IMR-90 (cell line): ENCODE data around the gene ADAM33. TPM values are rescaled to one million over a fixed set of nuclear protein-coding genes. Genes with fewer than 3 reads are reported as not detected.

Experiments
- ATAC-seq: fragments of 200-7000 bp; cut with Tn5 transposase; 2 replicates; pipeline ENCODE4 v1.9.1; 2020; ENCODE audit warnings: low read depth, mild to moderate bottlenecking, moderate library complexity
- BruUV-seq: library from RNA; stranded (reverse); fragments of 400-500 nt; replicated peaks from 2 replicates; lab custom pipeline; 2021; lab: Mats Ljungman, UMichigan
- CTCF ChIA-PET: fragments of 300-600 bp; formaldehyde crosslinking; extraction: SDS; loops from one replicate; lab custom pipeline; 2021; ENCODE audit warnings: antibody characterized with exemption; lab: Yijun Ruan, JAX
- POLR2A ChIA-PET: fragments of 300-600 bp; sonication (Branson Sonifier 250); formaldehyde crosslinking; loops from one replicate; lab custom pipeline; 2022; ENCODE audit warnings: antibody characterized with exemption; ENCODE audit not compliant: unreplicated experiment; lab: Charles Lee
- DNase-seq: peaks from one replicate; pipeline ENCODE4 v3.0.0; 2013
- H2AFZ ChIP-seq: replicated peaks from 2 replicates; pipeline ENCODE3; 2013; ENCODE audit warnings: low read length, mild to moderate bottlenecking; ENCODE audit not compliant: poor library complexity
- H2AK5ac ChIP-seq: 2 replicates; pipeline ENCODE4 v1.6.1; 2013; ENCODE audit warnings: low read depth, low read length, inconsistent platforms
- H2AK9ac ChIP-seq: replicated peaks from 2 replicates; pipeline ENCODE3; 2013; ENCODE audit warnings: mild to moderate bottlenecking, low read depth, low read length, moderate library complexity; ENCODE audit not compliant: poor library complexity
- H2BK120ac ChIP-seq: 2 replicates; pipeline ENCODE4 v1.6.1; 2013; ENCODE audit warnings: low read depth, low read length, inconsistent platforms
- H2BK15ac ChIP-seq: 3 replicates; pipeline ENCODE4 v1.6.1; 2013; ENCODE audit warnings: low read depth, low read length, inconsistent platforms
- H2BK20ac ChIP-seq: 2 replicates; pipeline ENCODE4 v1.6.1; 2013; ENCODE audit warnings: low read depth, mild to moderate bottlenecking, inconsistent platforms, low read length, moderate library complexity
- H2BK5ac ChIP-seq: 2 replicates; pipeline ENCODE4 v1.6.1; 2013; ENCODE audit warnings: mild to moderate bottlenecking, low read depth, low read length, inconsistent platforms; ENCODE audit not compliant: poor library complexity, severe bottlenecking
- H3K14ac ChIP-seq: replicated peaks from 2 replicates; pipeline ENCODE4 v1.6.1; 2013; ENCODE audit warnings: low read depth, low read length, inconsistent platforms
- H3K18ac ChIP-seq: 2 replicates; pipeline ENCODE4 v1.6.1; 2013; ENCODE audit warnings: low read depth, low read length, control low read depth
- H3K23ac ChIP-seq: 2 replicates; pipeline ENCODE4 v1.6.1; 2013; ENCODE audit warnings: low read depth, low read length, inconsistent platforms
- H3K27ac ChIP-seq: 2 replicates; pipeline ENCODE4 v1.5.1; 2013; ENCODE audit warnings: mild to moderate bottlenecking, control low read depth, low read length; ENCODE audit not compliant: insufficient read depth
- H3K27me3 ChIP-seq: 2 replicates; pipeline ENCODE4 v1.6.1; 2013; ENCODE audit warnings: low read length; ENCODE audit not compliant: control insufficient read depth, insufficient read depth
- H3K36me3 ChIP-seq: 2 replicates; pipeline ENCODE4 v1.6.1; 2013; ENCODE audit warnings: low read length, mixed read lengths; ENCODE audit not compliant: control insufficient read depth, insufficient read depth
- H3K4ac ChIP-seq: 2 replicates; pipeline ENCODE4 v1.6.1; 2013; ENCODE audit warnings: low read depth, low read length, inconsistent platforms
- H3K4me1 ChIP-seq: 2 replicates; pipeline ENCODE4 v1.6.1; 2013; ENCODE audit warnings: low read length, mixed read lengths; ENCODE audit not compliant: control insufficient read depth, insufficient read depth
- H3K4me2 ChIP-seq: 2 replicates; pipeline ENCODE4 v1.6.1; 2013; ENCODE audit warnings: low read depth, mild to moderate bottlenecking, control low read depth, low read length, moderate library complexity
- H3K4me3 ChIP-seq: 2 replicates; pipeline ENCODE4 v1.5.1; 2013; ENCODE audit warnings: low read depth, mild to moderate bottlenecking, control low read depth, low read length, moderate library complexity; ENCODE audit not compliant: insufficient read depth
- H3K56ac ChIP-seq: 2 replicates; pipeline ENCODE4 v1.6.1; 2013; ENCODE audit warnings: low read length, inconsistent platforms; ENCODE audit not compliant: insufficient read depth; ENCODE audit errors: extremely low read depth
- H3K79me1 ChIP-seq, 2 experiments: 2 replicates each; pipeline ENCODE4 v1.6.1; 2013; ENCODE audit warnings: low read length in 2 of 2, inconsistent platforms in 1 of 2, low read depth in 1 of 2
- H3K9ac ChIP-seq: 2 replicates; pipeline ENCODE4 v1.6.1; 2013; ENCODE audit warnings: low read depth, low read length, control low read depth
- H3K9me1 ChIP-seq: 2 replicates; pipeline ENCODE4 v1.6.1; 2013; ENCODE audit warnings: low read length, inconsistent platforms; ENCODE audit not compliant: insufficient read depth
- H3K9me3 ChIP-seq: 2 replicates; pipeline ENCODE4 v1.6.1; 2013; ENCODE audit warnings: low read length; ENCODE audit not compliant: control insufficient read depth, insufficient read depth
- H4K20me1 ChIP-seq: 2 replicates; pipeline ENCODE4 v1.6.1; 2013; ENCODE audit warnings: low read length, inconsistent platforms; ENCODE audit not compliant: insufficient read depth
- H4K5ac ChIP-seq: 2 replicates; pipeline ENCODE4 v1.6.1; 2013; ENCODE audit warnings: mild to moderate bottlenecking, low read depth, low read length, control low read depth
- H4K8ac ChIP-seq, 2 experiments: 2 replicates each; pipeline ENCODE4 v1.6.1; 2013; ENCODE audit warnings: low read depth in 2 of 2, low read length in 2 of 2, control low read depth in 1 of 2, inconsistent platforms in 1 of 2
- H4K91ac ChIP-seq: 2 replicates; pipeline ENCODE4 v1.6.1; 2013; ENCODE audit warnings: low read depth, low read length, inconsistent platforms; ENCODE audit not compliant: insufficient read depth
- BHLHE40 ChIP-seq: fragments of 150-350 bp; IDR thresholded peaks from 2 replicates; pipeline ENCODE4 v1.6.1; 2016; ENCODE audit warnings: mild to moderate bottlenecking, low read depth, low read length
- FOS ChIP-seq: fragments of 150-350 bp; IDR thresholded peaks from 2 replicates; pipeline ENCODE4 v1.6.1; 2016; ENCODE audit warnings: low read depth, low read length
- RAD21 ChIP-seq: IDR thresholded peaks from 2 replicates; pipeline ENCODE4 v1.6.1; 2012; ENCODE audit warnings: low read length, improper control_type of control experiment
- USF2 ChIP-seq: fragments of 150-350 bp; IDR thresholded peaks from 2 replicates; pipeline ENCODE4 v1.6.1; 2017; ENCODE audit warnings: mild to moderate bottlenecking, antibody characterized with exemption, low read length, low read depth
- WGBS, 2 experiments: methylation state at CpG; one replicate each; pipeline versions ENCODE4 v1.1.5 to v1.1.7; 2013; ENCODE audit warnings: missing lambda C conversion rate in 2 of 2; ENCODE audit not compliant: insufficient read length in 1 of 2; ENCODE audit errors: extremely low coverage in 2 of 2; 5-methylcytosine and 5-hydroxymethylcytosine counted together
- dilution Hi-C: fragments of 300-500 bp; cut with HindIII; formaldehyde crosslinking; loops from one replicate; pipeline ENCODE4 v1.14.3; 2018; ENCODE audit warnings: low sequenced_read_pairs; ENCODE audit not compliant: unreplicated experiment
- in situ Hi-C: fragments of 300-500 bp; cut with MboI; formaldehyde crosslinking; loops from 3 replicates; pipeline ENCODE4 v1.14.3; 2019; ENCODE audit warnings: low sequenced_read_pairs, inconsistent platforms, mixed read lengths
- intact Hi-C: fragments of 100-400 bp; cut with micrococcal nuclease; formaldehyde crosslinking; loops from 2 replicates; pipeline ENCODE4 v1.10.0; 2022
- polyA plus RNA-seq, 3 experiments: library from polyadenylated mRNA; depleted of rRNA; stranded (reverse); fragments of >200 nt; gene quantifications; 2 replicates each; pipeline ENCODE4 v1.2.3, GENCODE V29; 2012; ENCODE audit warnings: low replicate concordance in 1 of 3
- total RNA-seq: library from RNA; depleted of rRNA; stranded (reverse); fragments of >200 nt; gene quantifications from 2 replicates; pipeline ENCODE4 v1.2.3, GENCODE V29; 2012
- TF ChIP-seq, protein P1 (sequence below): conservative IDR thresholded peaks from 2 replicates; pipeline ENCODE4 v1.5.1; 2012; ENCODE audit warnings: mild to moderate bottlenecking, low read depth, low read length, improper control_type of control experiment

Gene ADAM33
- total and polyA plus RNA-seq, 2 of the 4 experiments (the other 2 are of a cell fraction), result 0.18 to 1.7 TPM

DNA sequence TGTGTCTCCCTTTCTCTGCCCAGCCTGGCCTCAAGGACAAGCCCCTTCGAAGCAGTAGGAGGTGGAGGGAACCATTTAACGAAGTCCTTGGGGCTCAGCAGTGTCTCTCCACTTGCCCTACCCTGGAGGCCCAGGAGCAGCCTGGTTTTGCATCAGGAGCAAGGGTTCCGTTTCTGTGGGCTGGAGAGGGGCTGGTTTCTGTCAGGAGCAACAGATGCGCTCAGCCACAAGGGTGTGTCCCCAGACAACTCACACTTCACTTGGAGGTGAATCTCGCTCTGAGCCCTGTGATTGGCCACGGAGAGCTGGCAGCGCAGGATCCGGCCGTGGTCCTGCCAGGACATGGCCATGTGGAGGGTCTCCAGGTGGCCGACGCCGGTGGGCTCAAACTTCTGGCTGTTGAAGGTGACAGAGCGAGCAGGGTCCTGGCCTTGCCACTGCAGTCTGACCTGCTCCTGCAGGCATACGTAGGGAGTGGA, 23.7 kb upstream of the ADAM33 start:
- TF ChIP-seq BHLHE40 (no peak), USF2 (no peak), FOS (no peak), RAD21 (no peak)
- TF ChIP-seq, protein P1, sequence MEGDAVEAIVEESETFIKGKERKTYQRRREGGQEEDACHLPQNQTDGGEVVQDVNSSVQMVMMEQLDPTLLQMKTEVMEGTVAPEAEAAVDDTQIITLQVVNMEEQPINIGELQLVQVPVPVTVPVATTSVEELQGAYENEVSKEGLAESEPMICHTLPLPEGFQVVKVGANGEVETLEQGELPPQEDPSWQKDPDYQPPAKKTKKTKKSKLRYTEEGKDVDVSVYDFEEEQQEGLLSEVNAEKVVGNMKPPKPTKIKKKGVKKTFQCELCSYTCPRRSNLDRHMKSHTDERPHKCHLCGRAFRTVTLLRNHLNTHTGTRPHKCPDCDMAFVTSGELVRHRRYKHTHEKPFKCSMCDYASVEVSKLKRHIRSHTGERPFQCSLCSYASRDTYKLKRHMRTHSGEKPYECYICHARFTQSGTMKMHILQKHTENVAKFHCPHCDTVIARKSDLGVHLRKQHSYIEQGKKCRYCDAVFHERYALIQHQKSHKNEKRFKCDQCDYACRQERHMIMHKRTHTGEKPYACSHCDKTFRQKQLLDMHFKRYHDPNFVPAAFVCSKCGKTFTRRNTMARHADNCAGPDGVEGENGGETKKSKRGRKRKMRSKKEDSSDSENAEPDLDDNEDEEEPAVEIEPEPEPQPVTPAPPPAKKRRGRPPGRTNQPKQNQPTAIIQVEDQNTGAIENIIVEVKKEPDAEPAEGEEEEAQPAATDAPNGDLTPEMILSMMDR, result no peak
- Histone ChIP-seq H4K5ac (no peak overlapping the region), H3K4ac (no peak overlapping the region), H4K91ac (no peak overlapping the region), H3K4me2 (no peak overlapping the region), H4K8ac (no peak overlapping the region), H2BK20ac (no peak overlapping the region), H3K27me3 (peaks cover 41% of the 10 kb centered on the region), H3K27ac (no peak overlapping the region), H2AK9ac (no peak overlapping the region), H2AFZ (no peak overlapping the region), H3K79me1 (no peaks in the 10 kb centered on the region), H2BK5ac (no peak overlapping the region), H3K56ac (no peak overlapping the region), H3K14ac (no peak overlapping the region), H3K4me3 (no peak overlapping the region), H3K36me3 (no peaks in the 10 kb centered on the region), H3K9ac (no peak overlapping the region), H3K9me3 (peaks cover 2% of the 10 kb centered on the region; the same call in 1 of the 2 replicates), H4K20me1 (no peaks in the 10 kb centered on the region), H2BK15ac (no peak overlapping the region), H3K18ac (no peak overlapping the region), H3K23ac (no peak overlapping the region), H3K4me1 (no peaks in the 10 kb centered on the region), H3K9me1 (no peaks in the 10 kb centered on the region), H2BK120ac (no peak overlapping the region), H2AK5ac (no peak overlapping the region)
- 92% methylated on average over 5 of the region's 14 CpGs; no CpG with 5 or more reads in 1 of the 2 experiments for WGBS, 2 experiments
- DNase-seq (no peak), ATAC-seq (no peak)
- CTCF ChIA-PET, result no interaction called here
- POLR2A ChIA-PET, result no interaction called here
- intact Hi-C loops (no loop called here), in situ Hi-C loops (no loop called here), dilution Hi-C loops (no loop called here)
- BruUV-seq, result no TSS peak
